Stomach (tissue), 4 donors: ENCODE results near the gene GRM4.

Source experiments
- CTCF ChIP-seq, 7 experiments: fragments of 450-650 bp in 4 of 7; fragments of 200-600 bp in 3 of 7; sonication (generic) in 3 of 7; IDR thresholded peaks; one replicate each; pipeline ENCODE4 v1.5.1; 2016 to 2019; ENCODE audit warnings: antibody characterized with exemption in 7 of 7, control low read depth in 2 of 7, mild to moderate bottlenecking in 1 of 7
- EP300 ChIP-seq: sonication (generic); formaldehyde crosslinking; IDR thresholded peaks from one replicate; pipeline ENCODE4 v1.6.1; 2017; ENCODE audit warnings: antibody characterized with exemption
- POLR2A ChIP-seq, 4 donors: fragments of 450-650 bp; IDR thresholded peaks; one replicate each; pipeline ENCODE4 v1.6.1; 2016; ENCODE audit warnings: antibody characterized with exemption in 4 of 4, control low read depth in 2 of 4, mild to moderate bottlenecking in 1 of 4, moderate library complexity in 1 of 4

GRCh38 chr6:34144581-34145160, 1.2 kb downstream of the GRM4 start:
- TF ChIP-seq CTCF (IDR thresholded peaks at IDR 0.05): no peak
- TF ChIP-seq EP300: no peak
- no peak for TF ChIP-seq POLR2A (IDR thresholded peaks at IDR 0.05)
